Stomach smooth muscle (tissue), 2 donors: ENCODE measurements around the gene VPS18.

Source experiments
- H3K27ac ChIP-seq: one replicate; pipeline ENCODE4 v1.7.0; 2013; ENCODE audit warnings: mild to moderate bottlenecking, low read length, inconsistent platforms
- H3K27me3 ChIP-seq, 2 donors: one replicate each; pipeline ENCODE4 v1.7.0; 2013; ENCODE audit warnings: low read length in 2 of 2; ENCODE audit not compliant: insufficient read depth in 2 of 2, control insufficient read depth in 1 of 2
- H3K36me3 ChIP-seq, 2 donors: one replicate each; pipeline ENCODE4 v1.7.0; 2013; ENCODE audit warnings: low read length in 2 of 2; ENCODE audit not compliant: control insufficient read depth in 2 of 2, insufficient read depth in 2 of 2
- H3K4me1 ChIP-seq: one replicate; pipeline ENCODE4 v1.7.0; 2013; ENCODE audit warnings: low read length; ENCODE audit not compliant: control insufficient read depth, insufficient read depth
- H3K4me3 ChIP-seq, 2 donors: one replicate each; pipeline ENCODE4 v1.7.0; 2013; ENCODE audit warnings: low read length in 2 of 2
- H3K9ac ChIP-seq, 2 donors: one replicate each; pipeline ENCODE4 v1.7.0; 2013; ENCODE audit warnings: low read length in 2 of 2, mild to moderate bottlenecking in 1 of 2
- H3K9me3 ChIP-seq, 2 donors: one replicate each; pipeline ENCODE4 v1.7.0; 2013; ENCODE audit warnings: low read length in 2 of 2; ENCODE audit not compliant: control insufficient read depth in 2 of 2
- donor health status: healthy.
- donor health status: Pancreatic carcinoma.

Gene VPS18

GRCh38 chr15:40914013-40914412 is 19.8 kb downstream of the VPS18 start:
- Histone ChIP-seq H3K36me3 (no peaks in the 10 kb centered on the region), H3K4me1 (no peaks in the 10 kb centered on the region), H3K4me3 (no peak overlapping the region), H3K9ac (no peak overlapping the region), H3K9me3 (no peaks in the 10 kb centered on the region), H3K27me3 (no peaks in the 10 kb centered on the region), H3K27ac (no peak overlapping the region)

- H3K4me1 ChIP-seq: no peaks in the 10 kb centered on the region
- H3K27ac ChIP-seq: no peak overlapping the region
- H3K9me3 ChIP-seq: no peaks in the 10 kb centered on the region
- no peak overlapping the region for H3K9ac ChIP-seq
- H3K36me3 ChIP-seq: no peaks in the 10 kb centered on the region
- H3K4me3 ChIP-seq: no peak overlapping the region
- no peaks in the 10 kb centered on the region for H3K27me3 ChIP-seq
Observed at GRCh38 chr15:40914486-40914885, 20.2 kb downstream of the VPS18 start.

GRCh38 chr15:40915116-40915661 is 20.9 kb downstream of the VPS18 start:
- H3K36me3 ChIP-seq: no peaks in the 10 kb centered on the region
- H3K4me1 ChIP-seq: no peaks in the 10 kb centered on the region
- H3K9ac ChIP-seq: no peak overlapping the region
- no peaks in the 10 kb centered on the region for H3K27me3 ChIP-seq
- no peak overlapping the region for H3K4me3 ChIP-seq
- no peaks in the 10 kb centered on the region for H3K9me3 ChIP-seq
- H3K27ac ChIP-seq: no peak overlapping the region

GRCh38 chr15:40915679-40916078 is 21.4 kb downstream of the VPS18 start:
- H3K27ac ChIP-seq: no peak overlapping the region
- no peak overlapping the region for H3K4me3 ChIP-seq
- no peaks in the 10 kb centered on the region for H3K27me3 ChIP-seq
- H3K9ac ChIP-seq: no peak overlapping the region
- H3K36me3 ChIP-seq: no peaks in the 10 kb centered on the region
- H3K9me3 ChIP-seq: no peaks in the 10 kb centered on the region
- no peaks in the 10 kb centered on the region for H3K4me1 ChIP-seq

GRCh38 chr15:40917585-40917984 is 23.3 kb downstream of the VPS18 start:
- Histone ChIP-seq H3K4me3 (no peak overlapping the region), H3K27ac (no peak overlapping the region)

GRCh38 chr15:40918146-40918798 is 24.0 kb downstream of the VPS18 start:
- Histone ChIP-seq H3K36me3 (no peaks in the 10 kb centered on the region), H3K27ac (no peak overlapping the region), H3K27me3 (no peaks in the 10 kb centered on the region), H3K9me3 (no peaks in the 10 kb centered on the region), H3K4me3 (no peak overlapping the region), H3K4me1 (no peaks in the 10 kb centered on the region), H3K9ac (no peak overlapping the region)

More at GRCh38 chr15:40917585-40917984, 23.3 kb downstream of the VPS18 start:
- Histone ChIP-seq H3K4me1 (no peaks in the 10 kb centered on the region), H3K36me3 (no peaks in the 10 kb centered on the region), H3K9me3 (no peaks in the 10 kb centered on the region), H3K27me3 (no peaks in the 10 kb centered on the region), H3K9ac (no peak overlapping the region)

- Histone ChIP-seq H3K27ac (no peak overlapping the region), H3K27me3 (no peaks in the 10 kb centered on the region), H3K4me1 (no peaks in the 10 kb centered on the region), H3K9ac (no peak overlapping the region), H3K9me3 (no peaks in the 10 kb centered on the region), H3K4me3 (no peak overlapping the region), H3K36me3 (no peaks in the 10 kb centered on the region)
Observed at GRCh38 chr15:40918799-40919392, 24.6 kb downstream of the VPS18 start.

GRCh38 chr15:40921949-40922607 is 27.8 kb downstream of the VPS18 start:
- Histone ChIP-seq H3K9ac (no peak overlapping the region), H3K27me3 (peaks cover 9 to 19% of the 10 kb centered on the region in 2 donors), H3K27ac (no peak overlapping the region), H3K9me3 (no peaks in the 10 kb centered on the region), H3K36me3 (no peaks in the 10 kb centered on the region), H3K4me3 (no peak overlapping the region), H3K4me1 (peaks cover 9% of the 10 kb centered on the region)

- H3K4me3 ChIP-seq: no peak overlapping the region
- H3K9me3 ChIP-seq: no peaks in the 10 kb centered on the region
- no peak overlapping the region for H3K27ac ChIP-seq
- H3K27me3 ChIP-seq: peaks cover 14 to 24% of the 10 kb centered on the region in 2 donors
- H3K9ac ChIP-seq: no peak overlapping the region
- peaks cover 12% of the 10 kb centered on the region for H3K4me1 ChIP-seq
- no peaks in the 10 kb centered on the region for H3K36me3 ChIP-seq
Observed at GRCh38 chr15:40922608-40923005, 28.4 kb downstream of the VPS18 start.

- H3K4me3 ChIP-seq: no peak overlapping the region
- H3K27me3 ChIP-seq: peaks cover 16 to 33% of the 10 kb centered on the region in 2 donors
- no peaks in the 10 kb centered on the region for H3K36me3 ChIP-seq
- H3K4me1 ChIP-seq: peaks cover 21% of the 10 kb centered on the region
- H3K9me3 ChIP-seq: no peaks in the 10 kb centered on the region
- H3K27ac ChIP-seq: no peak overlapping the region
- no peak overlapping the region for H3K9ac ChIP-seq
Observed at GRCh38 chr15:40923551-40923950, 29.3 kb downstream of the VPS18 start.

GRCh38 chr15:40925495-40925862 is 31.2 kb downstream of the VPS18 start:
- H3K27ac ChIP-seq: no peak overlapping the region
- no peak overlapping the region for H3K9ac ChIP-seq
- H3K4me1 ChIP-seq: peaks cover 39% of the 10 kb centered on the region
- H3K36me3 ChIP-seq: no peaks in the 10 kb centered on the region
- H3K9me3 ChIP-seq: no peaks in the 10 kb centered on the region
- no peak overlapping the region for H3K4me3 ChIP-seq
- H3K27me3 ChIP-seq: peaks cover 31 to 53% of the 10 kb centered on the region in 2 donors
